ENCODE results near the gene ESRRA.
A peak's percentile ranks its signal among the peaks of the same experiment; 100 is the strongest.

ESRRA gene

DNA sequence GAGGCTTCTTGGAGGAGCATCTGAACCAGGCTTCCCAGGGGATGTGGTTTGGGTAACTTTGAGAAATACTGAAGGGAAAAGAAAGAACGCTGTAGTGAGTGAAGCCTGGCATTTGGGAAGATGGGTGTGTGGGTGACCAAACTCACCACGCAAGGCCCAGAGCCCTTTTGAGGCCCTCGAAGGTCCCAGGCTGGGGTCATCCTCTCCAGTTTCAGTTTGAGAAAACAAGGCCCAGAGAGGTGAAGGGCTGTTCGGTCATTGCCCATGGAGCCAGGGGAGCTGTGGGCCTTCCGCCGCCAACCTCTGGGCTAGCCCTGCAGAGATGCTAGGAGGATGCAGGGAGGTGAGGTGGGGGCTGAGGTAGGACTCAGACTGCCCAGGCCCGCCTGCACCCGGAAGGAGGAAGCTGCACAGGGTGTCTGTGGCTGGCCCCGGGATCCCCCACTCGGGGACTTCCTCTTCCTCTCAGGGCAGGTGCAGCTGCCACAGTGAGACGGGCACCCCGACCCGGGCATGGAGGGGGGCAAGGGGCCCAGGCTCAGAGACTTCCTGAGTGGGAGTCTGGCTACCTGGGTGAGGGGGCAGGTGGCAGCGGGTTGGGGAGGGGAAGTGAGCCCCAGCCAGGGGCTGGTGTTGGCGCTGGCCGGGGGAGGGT, 34.6 kb downstream of the ESRRA start, which contains the start of gene CCDC88B:
TSS of gene CCDC88B (plus strand) at position 451 of the 655 bp plus-strand sequence. CDS start at position 514, 63 bp downstream.
- Histone ChIP-seq H3K4me3 (peak within 1 kb of the TSS; percentile 59), H3K27ac (peak within 1 kb of the TSS in 1 of 2 donors; percentile 41)
- TF ChIP-seq, protein P1, sequence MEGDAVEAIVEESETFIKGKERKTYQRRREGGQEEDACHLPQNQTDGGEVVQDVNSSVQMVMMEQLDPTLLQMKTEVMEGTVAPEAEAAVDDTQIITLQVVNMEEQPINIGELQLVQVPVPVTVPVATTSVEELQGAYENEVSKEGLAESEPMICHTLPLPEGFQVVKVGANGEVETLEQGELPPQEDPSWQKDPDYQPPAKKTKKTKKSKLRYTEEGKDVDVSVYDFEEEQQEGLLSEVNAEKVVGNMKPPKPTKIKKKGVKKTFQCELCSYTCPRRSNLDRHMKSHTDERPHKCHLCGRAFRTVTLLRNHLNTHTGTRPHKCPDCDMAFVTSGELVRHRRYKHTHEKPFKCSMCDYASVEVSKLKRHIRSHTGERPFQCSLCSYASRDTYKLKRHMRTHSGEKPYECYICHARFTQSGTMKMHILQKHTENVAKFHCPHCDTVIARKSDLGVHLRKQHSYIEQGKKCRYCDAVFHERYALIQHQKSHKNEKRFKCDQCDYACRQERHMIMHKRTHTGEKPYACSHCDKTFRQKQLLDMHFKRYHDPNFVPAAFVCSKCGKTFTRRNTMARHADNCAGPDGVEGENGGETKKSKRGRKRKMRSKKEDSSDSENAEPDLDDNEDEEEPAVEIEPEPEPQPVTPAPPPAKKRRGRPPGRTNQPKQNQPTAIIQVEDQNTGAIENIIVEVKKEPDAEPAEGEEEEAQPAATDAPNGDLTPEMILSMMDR (IDR thresholded peaks at IDR 0.05), result no peak
- DNase-seq (ENCODE audit: low spot score), result peak; percentile 75

DNA sequence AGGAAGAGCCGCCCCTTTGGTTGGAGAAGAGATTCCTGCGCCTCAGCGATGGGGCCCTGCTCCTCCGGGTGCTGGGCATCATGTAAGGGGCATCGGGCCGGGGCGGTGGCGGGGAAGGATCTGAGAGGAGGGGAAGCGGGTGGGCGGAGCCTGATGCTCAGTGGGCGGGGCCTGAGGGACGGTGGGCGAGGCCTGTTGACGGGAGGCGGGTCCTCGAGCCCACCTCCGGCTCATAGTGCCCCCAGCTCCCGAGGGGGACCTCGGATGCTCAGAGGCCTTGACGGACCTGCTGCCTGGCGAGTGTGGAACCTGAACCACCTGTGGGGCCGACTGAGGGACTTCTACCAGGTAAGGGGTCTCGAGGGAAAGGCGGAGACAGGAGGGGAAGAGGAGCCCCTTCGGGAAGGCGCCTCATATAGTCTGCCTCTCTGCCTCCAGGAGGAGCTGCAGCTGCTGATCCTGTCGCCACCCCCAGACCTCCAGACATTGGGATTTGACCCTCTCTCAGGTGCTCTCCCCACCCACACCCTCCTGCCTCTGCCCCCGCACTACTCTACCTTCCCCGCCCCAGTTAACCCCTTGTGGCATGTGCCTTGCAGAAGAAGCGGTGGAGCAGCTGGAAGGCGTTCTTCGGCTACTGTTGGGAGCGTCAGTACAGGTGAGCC, 35.5 kb downstream of the ESRRA start:
- TF ChIP-seq, protein P1 (IDR thresholded peaks at IDR 0.05), result no peak
- Histone ChIP-seq H3K27ac (no peak overlapping the region), H3K4me3 (peak overlapping the region; percentile 59)
- peak; percentile 71 for DNase-seq (ENCODE audit: low spot score)

DNA sequence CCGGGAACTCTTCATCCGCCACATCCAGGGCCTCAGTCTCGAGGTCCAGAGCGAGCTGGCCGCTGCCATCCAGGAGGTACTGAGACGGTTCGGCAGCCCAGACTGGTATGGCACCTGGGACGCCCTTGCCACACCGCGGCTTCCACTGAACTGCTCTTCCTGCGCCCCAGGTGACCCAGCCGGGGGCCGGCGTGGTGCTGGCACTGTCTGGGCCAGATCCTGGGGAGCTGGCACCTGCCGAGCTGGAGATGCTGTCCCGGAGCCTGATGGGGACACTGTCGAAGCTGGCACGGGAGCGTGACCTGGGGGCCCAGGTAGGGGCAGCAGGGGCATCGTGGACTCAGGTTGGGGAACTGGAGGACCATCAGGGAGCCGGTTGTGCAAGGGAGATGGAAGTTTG, 36.1 kb downstream of the ESRRA start:
- TF ChIP-seq, protein P1 (IDR thresholded peaks at IDR 0.05), result no peak
- DNase-seq (ENCODE audit: low spot score), result peak; percentile 68
- Histone ChIP-seq H3K27ac (no peak overlapping the region), H3K4me3 (no peak overlapping the region)

DNA sequence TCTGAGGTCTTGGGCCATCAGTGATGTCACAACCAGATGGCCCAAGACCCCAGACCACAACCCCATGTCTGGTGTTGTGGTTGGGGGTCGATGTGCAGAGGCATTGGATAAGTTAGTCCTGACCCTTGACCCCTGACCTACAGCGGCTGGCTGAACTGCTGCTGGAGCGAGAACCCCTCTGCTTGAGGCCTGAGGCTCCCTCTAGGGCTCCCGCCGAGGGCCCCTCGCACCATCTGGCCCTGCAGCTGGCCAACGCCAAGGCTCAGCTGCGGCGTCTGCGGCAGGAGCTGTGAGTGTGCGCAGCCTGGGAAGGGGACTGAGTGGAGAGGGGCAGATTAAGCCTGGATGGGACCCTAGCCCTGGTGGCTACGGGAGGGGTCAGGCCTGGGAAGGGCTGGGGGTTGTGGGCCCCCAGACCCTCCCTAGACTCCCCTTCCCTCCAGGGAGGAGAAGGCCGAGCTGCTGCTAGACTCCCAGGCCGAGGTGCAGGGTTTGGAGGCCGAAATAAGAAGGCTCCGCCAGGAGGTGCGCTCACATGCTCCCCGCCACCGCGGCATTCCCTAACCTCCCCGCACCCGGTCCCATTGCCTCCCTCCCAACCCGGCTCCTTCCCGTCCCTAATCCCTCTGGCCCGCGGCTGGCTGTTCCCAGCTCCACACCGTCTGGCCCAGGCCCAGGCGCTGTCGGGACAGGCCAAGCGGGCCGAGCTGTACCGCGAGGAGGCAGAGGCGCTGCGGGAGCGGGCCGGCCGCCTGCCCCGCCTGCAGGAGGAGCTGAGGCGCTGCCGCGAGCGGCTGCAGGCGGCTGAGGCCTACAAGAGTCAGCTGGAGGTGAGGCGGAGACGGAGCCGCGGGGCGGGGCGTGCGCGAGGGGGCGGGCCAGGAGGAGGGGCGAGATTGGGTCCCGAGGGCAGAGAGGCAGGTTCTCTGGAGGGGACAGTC, 36.8 kb downstream of the ESRRA start:
- TF ChIP-seq, protein P1 (IDR thresholded peaks at IDR 0.05), result no peak
- peak overlapping the region; percentile 67 for H3K4me3 ChIP-seq
- H3K27ac ChIP-seq, result peak overlapping the region; percentile 40 to 77
- DNase-seq (ENCODE audit: low spot score), result peak; percentile 91

DNA sequence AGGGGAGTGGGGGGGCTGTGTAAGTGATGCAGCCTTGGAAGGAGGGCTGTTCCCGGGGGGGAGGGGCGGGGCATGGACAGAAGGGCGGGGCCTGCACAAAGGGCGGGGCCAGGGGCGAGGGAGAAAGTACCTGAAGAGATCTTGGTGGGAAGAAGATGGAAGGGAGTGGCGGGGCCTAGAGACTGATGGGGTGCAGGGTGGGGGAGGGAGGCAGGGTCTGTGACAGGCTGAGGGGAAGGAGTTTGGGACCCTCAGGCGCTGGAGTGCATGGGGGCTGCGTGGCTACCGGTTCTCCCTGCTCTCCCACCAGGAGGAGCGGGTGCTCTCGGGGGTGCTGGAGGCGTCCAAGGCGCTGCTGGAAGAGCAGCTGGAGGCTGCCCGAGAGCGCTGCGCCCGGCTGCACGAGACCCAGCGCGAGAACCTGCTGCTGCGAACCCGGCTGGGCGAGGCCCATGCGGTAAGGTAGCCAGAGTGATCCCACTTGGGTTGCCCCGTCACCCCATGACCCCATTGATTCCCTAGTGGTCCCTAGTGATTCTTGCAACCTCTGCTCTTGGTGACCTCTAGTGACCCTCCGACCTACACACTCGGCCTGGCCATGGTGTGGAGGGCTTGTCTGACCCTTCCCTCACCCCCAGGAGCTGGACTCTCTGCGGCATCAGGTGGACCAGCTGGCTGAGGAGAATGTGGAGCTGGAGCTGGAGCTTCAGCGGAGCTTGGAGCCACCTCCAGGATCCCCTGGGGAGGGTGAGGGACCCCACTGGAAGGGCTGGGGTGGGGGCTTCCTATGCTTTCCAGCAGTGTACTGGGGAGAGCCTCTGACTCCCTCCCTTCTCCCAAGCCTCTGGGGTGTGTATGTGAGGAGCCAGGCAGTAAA, 37.8 kb downstream of the ESRRA start:
- TF ChIP-seq, protein P1 (IDR thresholded peaks at IDR 0.05), result no peak
- H3K27ac ChIP-seq, result peak overlapping the region in 1 of 2 donors; percentile 77
- peak; percentile 69 for DNase-seq (ENCODE audit: low spot score)
- peak overlapping the region; percentile 67 for H3K4me3 ChIP-seq
